ENCODE results near the gene ZFR.

- TF ChIP-seq, protein P1, sequence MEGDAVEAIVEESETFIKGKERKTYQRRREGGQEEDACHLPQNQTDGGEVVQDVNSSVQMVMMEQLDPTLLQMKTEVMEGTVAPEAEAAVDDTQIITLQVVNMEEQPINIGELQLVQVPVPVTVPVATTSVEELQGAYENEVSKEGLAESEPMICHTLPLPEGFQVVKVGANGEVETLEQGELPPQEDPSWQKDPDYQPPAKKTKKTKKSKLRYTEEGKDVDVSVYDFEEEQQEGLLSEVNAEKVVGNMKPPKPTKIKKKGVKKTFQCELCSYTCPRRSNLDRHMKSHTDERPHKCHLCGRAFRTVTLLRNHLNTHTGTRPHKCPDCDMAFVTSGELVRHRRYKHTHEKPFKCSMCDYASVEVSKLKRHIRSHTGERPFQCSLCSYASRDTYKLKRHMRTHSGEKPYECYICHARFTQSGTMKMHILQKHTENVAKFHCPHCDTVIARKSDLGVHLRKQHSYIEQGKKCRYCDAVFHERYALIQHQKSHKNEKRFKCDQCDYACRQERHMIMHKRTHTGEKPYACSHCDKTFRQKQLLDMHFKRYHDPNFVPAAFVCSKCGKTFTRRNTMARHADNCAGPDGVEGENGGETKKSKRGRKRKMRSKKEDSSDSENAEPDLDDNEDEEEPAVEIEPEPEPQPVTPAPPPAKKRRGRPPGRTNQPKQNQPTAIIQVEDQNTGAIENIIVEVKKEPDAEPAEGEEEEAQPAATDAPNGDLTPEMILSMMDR (IDR thresholded peaks at IDR 0.05), result no peak
- TF ChIP-seq YY1 (IDR thresholded peaks at IDR 0.05; ENCODE audit: low read depth) (no peak), EP300 (IDR thresholded peaks at IDR 0.05; ENCODE audit: borderline replicate concordance in 1 of 2, low read depth in 1 of 2, low read length in 1 of 2) (no peak), SIN3A (IDR thresholded peaks at IDR 0.05; ENCODE audit: borderline replicate concordance, low read depth, low read length) (no peak), NRF1 (IDR thresholded peaks at IDR 0.05; ENCODE audit: low read depth, low read length) (no peak), POLR2AphosphoS5 (IDR thresholded peaks at IDR 0.05; ENCODE audit: low read depth, low read length) (0 out of 2 replicates have a peak, but pooled peaks have one; percentile 22), MXI1 (IDR thresholded peaks at IDR 0.05; ENCODE audit: low read depth, low read length) (no peak)
- TF ChIP-seq, protein P2, sequence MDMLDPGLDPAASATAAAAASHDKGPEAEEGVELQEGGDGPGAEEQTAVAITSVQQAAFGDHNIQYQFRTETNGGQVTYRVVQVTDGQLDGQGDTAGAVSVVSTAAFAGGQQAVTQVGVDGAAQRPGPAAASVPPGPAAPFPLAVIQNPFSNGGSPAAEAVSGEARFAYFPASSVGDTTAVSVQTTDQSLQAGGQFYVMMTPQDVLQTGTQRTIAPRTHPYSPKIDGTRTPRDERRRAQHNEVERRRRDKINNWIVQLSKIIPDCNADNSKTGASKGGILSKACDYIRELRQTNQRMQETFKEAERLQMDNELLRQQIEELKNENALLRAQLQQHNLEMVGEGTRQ (IDR thresholded peaks at IDR 0.05; ENCODE audit: borderline replicate concordance, low read depth, low read length), result no peak
These were observed 91.9 kb downstream of the ZFR start for GRCh38 chr5:32352685-32353084.
